Endodermal cell (in vitro differentiated cells): Measurements from ENCODE around the gene STAMBPL1. TPM values are rescaled to one million over a fixed set of nuclear protein-coding genes. Genes with fewer than 3 reads are reported as not detected.

Experiments used
- DNase-seq: peaks from one replicate; pipeline ENCODE4 v3.0.0-alpha.2; 2017
- H3K27ac ChIP-seq: 2 replicates; pipeline ENCODE4 v1.5.1; 2013; ENCODE audit warnings: mild to moderate bottlenecking, low read depth, low read length, moderate library complexity
- H3K27me3 ChIP-seq: 2 replicates; pipeline ENCODE4 v1.6.1; 2013; ENCODE audit warnings: mild to moderate bottlenecking, low read length, moderate library complexity; ENCODE audit not compliant: insufficient read depth, control insufficient read depth, poor library complexity, severe bottlenecking
- H3K36me3 ChIP-seq: 2 replicates; pipeline ENCODE4 v1.7.0; 2013; ENCODE audit warnings: mild to moderate bottlenecking, low read length, moderate library complexity; ENCODE audit not compliant: control insufficient read depth, insufficient read depth
- H3K4me1 ChIP-seq: one replicate; pipeline ENCODE4 v1.7.0; 2013; ENCODE audit warnings: low read length; ENCODE audit not compliant: control insufficient read depth, insufficient read depth
- H3K4me3 ChIP-seq: 2 replicates; pipeline ENCODE4 v1.5.1; 2013; ENCODE audit warnings: mild to moderate bottlenecking, low read length, moderate library complexity
- H3K9ac ChIP-seq: 2 replicates; pipeline ENCODE4 v1.6.1; 2013; ENCODE audit warnings: mild to moderate bottlenecking, low read length, moderate library complexity; ENCODE audit not compliant: poor library complexity, severe bottlenecking; ENCODE audit errors: extremely low read depth
- H3K9me3 ChIP-seq: 2 replicates; pipeline ENCODE4 v1.6.1; 2013; ENCODE audit warnings: mild to moderate bottlenecking, low read length, moderate library complexity; ENCODE audit not compliant: control insufficient read depth
- H3K27ac Mint-ChIP-seq: 2 replicates; pipeline ENCODE4 v1.8.0; 2020; ENCODE audit warnings: mixed read lengths
- H3K27me3 Mint-ChIP-seq: 2 replicates; pipeline ENCODE4 v1.8.0; 2021; ENCODE audit warnings: mild to moderate bottlenecking, mixed read lengths; ENCODE audit not compliant: insufficient read depth
- H3K36me3 Mint-ChIP-seq: 2 replicates; pipeline ENCODE4 v1.8.0; 2020; ENCODE audit warnings: low read depth, mixed read lengths
- H3K4me1 Mint-ChIP-seq: 2 replicates; pipeline ENCODE4 v1.8.0; 2020; ENCODE audit warnings: mixed read lengths
- H3K4me3 Mint-ChIP-seq: 2 replicates; pipeline ENCODE4 v1.8.0; 2020; ENCODE audit warnings: mild to moderate bottlenecking, moderate library complexity, mixed read lengths
- H3K9me3 Mint-ChIP-seq: 2 replicates; pipeline ENCODE4 v1.8.0; 2020; ENCODE audit warnings: mild to moderate bottlenecking, mixed read lengths
- WGBS, 2 experiments: methylation state at CpG; one replicate each; pipeline versions ENCODE4 v1.1.5 to v1.1.7; 2013; ENCODE audit warnings: missing lambda C conversion rate in 2 of 2, mixed read lengths in 1 of 2; ENCODE audit not compliant: insufficient coverage in 1 of 2, insufficient read length in 1 of 2; 5-methylcytosine and 5-hydroxymethylcytosine counted together
- total RNA-seq, 2 donors: library from RNA; stranded (reverse); fragmentation: NEBNext Ultra II Directional in 1 of 2; extraction: Animal tissue kit (Norgen Biotek cat#: 25700) in 1 of 2; gene quantifications; 2 replicates in 1 of 2; 3 replicates in 1 of 2; pipeline ENCODE4 v1.2.1, GENCODE V29; 2021
- TF ChIP-seq, protein P1 (sequence below): fragments of 200-600 bp; sonication (generic); conservative IDR thresholded peaks from 2 replicates; pipeline ENCODE4 v1.5.0; 2021; ENCODE audit warnings: antibody characterized with exemption, mild to moderate bottlenecking

STAMBPL1 gene
- total RNA-seq, 2 donors from 2014 or later, result 1.2 to 4.1 TPM

DNA sequence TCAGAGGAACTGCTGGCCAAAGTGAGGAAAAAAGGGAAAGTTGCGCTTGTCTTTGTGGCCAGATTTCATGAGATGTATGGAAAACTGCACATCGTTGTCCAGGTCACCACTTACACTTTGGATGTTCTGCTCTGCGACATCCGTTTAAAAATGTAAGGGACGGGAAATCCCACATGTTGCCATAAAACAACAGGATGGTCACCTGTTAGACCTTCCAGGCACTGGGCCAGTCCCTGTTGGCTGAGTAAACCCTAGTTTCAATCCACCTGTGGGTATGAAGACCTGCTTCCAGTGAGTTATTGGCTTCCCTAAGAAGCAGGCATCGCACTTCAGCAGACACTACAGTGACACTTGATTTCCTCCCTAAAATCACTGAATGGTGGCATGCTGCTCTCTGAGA, 2.7 kb upstream of the STAMBPL1 start:
- H3K9ac ChIP-seq, result no peak overlapping the region
- no peaks in the 10 kb centered on the region for H3K4me1 ChIP-seq
- H3K9me3 ChIP-seq, result no peaks in the 10 kb centered on the region
- TF ChIP-seq, protein P1, sequence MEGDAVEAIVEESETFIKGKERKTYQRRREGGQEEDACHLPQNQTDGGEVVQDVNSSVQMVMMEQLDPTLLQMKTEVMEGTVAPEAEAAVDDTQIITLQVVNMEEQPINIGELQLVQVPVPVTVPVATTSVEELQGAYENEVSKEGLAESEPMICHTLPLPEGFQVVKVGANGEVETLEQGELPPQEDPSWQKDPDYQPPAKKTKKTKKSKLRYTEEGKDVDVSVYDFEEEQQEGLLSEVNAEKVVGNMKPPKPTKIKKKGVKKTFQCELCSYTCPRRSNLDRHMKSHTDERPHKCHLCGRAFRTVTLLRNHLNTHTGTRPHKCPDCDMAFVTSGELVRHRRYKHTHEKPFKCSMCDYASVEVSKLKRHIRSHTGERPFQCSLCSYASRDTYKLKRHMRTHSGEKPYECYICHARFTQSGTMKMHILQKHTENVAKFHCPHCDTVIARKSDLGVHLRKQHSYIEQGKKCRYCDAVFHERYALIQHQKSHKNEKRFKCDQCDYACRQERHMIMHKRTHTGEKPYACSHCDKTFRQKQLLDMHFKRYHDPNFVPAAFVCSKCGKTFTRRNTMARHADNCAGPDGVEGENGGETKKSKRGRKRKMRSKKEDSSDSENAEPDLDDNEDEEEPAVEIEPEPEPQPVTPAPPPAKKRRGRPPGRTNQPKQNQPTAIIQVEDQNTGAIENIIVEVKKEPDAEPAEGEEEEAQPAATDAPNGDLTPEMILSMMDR, result no peak
- no peaks in the 10 kb centered on the region for H3K36me3 Mint-ChIP-seq
- H3K27ac ChIP-seq, result no peak overlapping the region
- H3K4me3 ChIP-seq, result no peak overlapping the region
- WGBS, 2 experiments, result 91 to 100% methylated on average over 4 to 6 of the region's 6 CpGs
- H3K27me3 Mint-ChIP-seq, result peaks cover 46% of the 10 kb centered on the region
- H3K36me3 ChIP-seq, result no peaks in the 10 kb centered on the region
- peaks cover 51% of the 10 kb centered on the region for H3K27me3 ChIP-seq
- H3K4me3 Mint-ChIP-seq, result no peak overlapping the region
- no peak overlapping the region for H3K27ac Mint-ChIP-seq
- no peak for DNase-seq
- peaks cover 1% of the 10 kb centered on the region for H3K4me1 Mint-ChIP-seq
- no peaks in the 10 kb centered on the region for H3K9me3 Mint-ChIP-seq

DNA sequence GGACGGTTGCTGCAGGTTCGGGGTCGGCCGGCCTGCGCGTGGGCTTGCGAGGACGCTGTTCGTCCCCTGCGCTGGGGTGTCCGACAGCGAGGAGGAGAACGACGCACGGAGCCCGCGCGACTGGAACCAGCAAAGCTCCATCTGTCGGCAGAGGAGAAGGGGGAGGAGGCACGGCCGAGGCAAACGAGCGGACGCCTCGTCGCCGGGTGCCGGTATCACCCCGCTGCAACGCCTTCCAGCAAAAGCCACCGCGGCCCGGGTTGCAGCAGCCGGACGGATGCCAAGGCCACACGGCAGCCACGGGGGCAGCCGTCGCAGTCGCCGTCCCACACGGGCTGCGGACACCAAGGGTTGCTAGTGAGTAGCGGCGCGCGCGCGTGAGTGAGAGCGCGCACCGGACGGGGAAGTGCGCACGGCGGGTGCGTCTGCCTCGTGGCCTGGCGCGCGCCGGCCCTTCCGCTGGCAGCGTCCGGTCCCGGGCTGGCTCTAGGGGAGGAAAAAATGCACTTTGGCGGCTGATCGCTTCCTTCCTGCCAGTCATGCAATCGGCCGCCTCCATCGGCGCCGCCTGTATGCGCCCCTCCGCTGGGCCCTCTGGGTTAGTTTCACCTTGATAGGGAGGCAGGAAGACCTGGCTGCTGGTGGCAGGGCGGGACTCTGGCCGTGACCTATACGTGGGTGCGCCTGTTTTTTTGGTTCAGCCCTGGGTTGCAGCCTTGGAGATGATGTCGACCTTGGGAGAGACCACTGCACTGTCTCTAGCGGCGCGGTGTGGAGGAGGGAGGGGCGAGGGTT, 434 bp downstream of the STAMBPL1 start:
- no peaks in the 10 kb centered on the region for H3K4me1 ChIP-seq
- peaks cover 49% of the 10 kb centered on the region for H3K27me3 Mint-ChIP-seq
- no peaks in the 10 kb centered on the region for H3K36me3 Mint-ChIP-seq
- H3K4me1 Mint-ChIP-seq, result peaks cover 1% of the 10 kb centered on the region
- no peaks in the 10 kb centered on the region for H3K9me3 ChIP-seq
- H3K9me3 Mint-ChIP-seq, result no peaks in the 10 kb centered on the region
- H3K4me3 Mint-ChIP-seq, result peak overlapping the region; percentile 83
- no peak overlapping the region for H3K9ac ChIP-seq
- 0% methylated on average over 37 to 84 of the region's 84 CpGs for WGBS, 2 experiments
- peaks cover 53% of the 10 kb centered on the region for H3K27me3 ChIP-seq
- H3K4me3 ChIP-seq, result peak overlapping the region; percentile 82
- peak; percentile 92 for DNase-seq
- no peak overlapping the region for H3K27ac ChIP-seq
- H3K27ac Mint-ChIP-seq, result peak overlapping the region; percentile 93
- TF ChIP-seq, protein P1, result peak; percentile 43
- H3K36me3 ChIP-seq, result no peaks in the 10 kb centered on the region

DNA sequence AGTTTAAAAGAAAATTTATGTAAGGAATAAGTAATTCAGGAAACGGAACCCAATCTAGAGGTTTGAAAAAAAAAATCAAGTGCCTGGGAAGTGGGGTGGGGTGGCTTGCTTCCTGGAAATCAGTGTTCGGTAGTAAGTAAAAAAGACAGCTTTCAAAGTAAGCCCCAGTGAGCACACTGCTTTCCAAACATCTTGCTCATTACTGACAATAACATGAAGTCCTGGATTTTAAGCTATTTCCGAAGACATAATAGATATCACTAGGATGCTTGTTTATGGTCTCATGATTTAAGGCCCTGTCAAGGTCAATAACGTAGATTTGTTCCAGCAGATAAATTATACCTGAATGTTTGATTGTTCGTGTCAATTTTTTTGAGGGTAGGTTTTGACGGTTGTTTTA, 1.3 kb downstream of the STAMBPL1 start:
- Mint-ChIP-seq H3K27me3 (peaks cover 47% of the 10 kb centered on the region), H3K27ac (no peak overlapping the region), H3K36me3 (no peaks in the 10 kb centered on the region), H3K4me3 (peak overlapping the region; percentile 83), H3K4me1 (peaks cover 1% of the 10 kb centered on the region), H3K9me3 (no peaks in the 10 kb centered on the region)
- TF ChIP-seq, protein P1, result no peak
- no peak for DNase-seq
- WGBS, 2 experiments, result 76 to 87% methylated on average over 4 to 6 of the region's 6 CpGs
- H3K9me3 ChIP-seq, result no peaks in the 10 kb centered on the region
- H3K27me3 ChIP-seq, result peaks cover 53% of the 10 kb centered on the region
- peak overlapping the region; percentile 82 for H3K4me3 ChIP-seq
- no peaks in the 10 kb centered on the region for H3K36me3 ChIP-seq
- no peaks in the 10 kb centered on the region for H3K4me1 ChIP-seq
- H3K27ac ChIP-seq, result no peak overlapping the region
- no peak overlapping the region for H3K9ac ChIP-seq
